ENCODE measurements around the gene CDC42EP5. TPM values are rescaled to one million over a fixed set of nuclear protein-coding genes. Genes with fewer than 3 reads are reported as not detected.

Gene CDC42EP5
- total RNA-seq (not detected), total RNA-seq (0 to 0.16 (median 0) reads per million in 172 experiments)
- polyA plus RNA-seq (2013, experiment 1 of 2) = not detected
- 0.84 TPM for polyA plus RNA-seq (2013, experiment 2 of 2)

- Mint-ChIP-seq H3K27me3 (peaks cover 57% of the 10 kb centered on the region), H3K36me3 (ENCODE audit: low read depth) (no peaks in the 10 kb centered on the region), H3K4me3 (peak within 1 kb of the TSS; percentile 57), H3K27ac (no peak within 1 kb of the TSS), H3K9me3 (no peaks in the 10 kb centered on the region), H3K4me1 (ENCODE audit: low read depth) (peaks cover 5% of the 10 kb centered on the region)
- DNase-seq (peak in 2 of 14 experiments; percentile 35 to 37), ATAC-seq (ENCODE audit: poor library complexity) (peak; percentile 55)
- ChIA-PET CTCF (no interaction called here), POLR2A (interaction anchor here (1.2 kb wide), 2 partner anchors 9 to 25 kb away, joined by 3 to 5 read pairs; partner anchors contain the start of genes LENG8 and LENG9)
- H3K36me3 ChIP-seq (ENCODE audit: insufficient read depth, low read length) = no peaks in the 10 kb centered on the region
- H3K27ac ChIP-seq (ENCODE audit: low read depth in 1 of 2, low read length in 2 of 2) = no peak within 1 kb of the TSS
- H3K27me3 ChIP-seq (ENCODE audit: control insufficient read depth in 1 of 2, insufficient read depth in 2 of 2, low read length in 2 of 2) = peaks cover 16 to 43% of the 10 kb centered on the region in 2 experiments
- intact Hi-C loops (cut with DNase I, micrococcal nuclease) = no loop called here
- TF ChIP-seq, protein P1, sequence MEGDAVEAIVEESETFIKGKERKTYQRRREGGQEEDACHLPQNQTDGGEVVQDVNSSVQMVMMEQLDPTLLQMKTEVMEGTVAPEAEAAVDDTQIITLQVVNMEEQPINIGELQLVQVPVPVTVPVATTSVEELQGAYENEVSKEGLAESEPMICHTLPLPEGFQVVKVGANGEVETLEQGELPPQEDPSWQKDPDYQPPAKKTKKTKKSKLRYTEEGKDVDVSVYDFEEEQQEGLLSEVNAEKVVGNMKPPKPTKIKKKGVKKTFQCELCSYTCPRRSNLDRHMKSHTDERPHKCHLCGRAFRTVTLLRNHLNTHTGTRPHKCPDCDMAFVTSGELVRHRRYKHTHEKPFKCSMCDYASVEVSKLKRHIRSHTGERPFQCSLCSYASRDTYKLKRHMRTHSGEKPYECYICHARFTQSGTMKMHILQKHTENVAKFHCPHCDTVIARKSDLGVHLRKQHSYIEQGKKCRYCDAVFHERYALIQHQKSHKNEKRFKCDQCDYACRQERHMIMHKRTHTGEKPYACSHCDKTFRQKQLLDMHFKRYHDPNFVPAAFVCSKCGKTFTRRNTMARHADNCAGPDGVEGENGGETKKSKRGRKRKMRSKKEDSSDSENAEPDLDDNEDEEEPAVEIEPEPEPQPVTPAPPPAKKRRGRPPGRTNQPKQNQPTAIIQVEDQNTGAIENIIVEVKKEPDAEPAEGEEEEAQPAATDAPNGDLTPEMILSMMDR (IDR thresholded peaks at IDR 0.05) = no peak
- no peak within 1 kb of the TSS for H3K4me3 ChIP-seq (ENCODE audit: low read length)
- H3K9me3 ChIP-seq (ENCODE audit: control insufficient read depth in 1 of 2, insufficient read depth in 1 of 2, low read length in 2 of 2) = peaks cover 0 to 8% of the 10 kb centered on the region in 2 experiments
- peaks cover 18% of the 10 kb centered on the region for H3K4me1 ChIP-seq (ENCODE audit: insufficient read depth, low read length)
Measured at GRCh38 chr19:54473071-54473891, at the start of gene CDC42EP5. CDC42EP5 (minus strand) TSS chr19:54473296; CDS start chr19:54465547, 7,749 bp downstream.

- H3K4me3 Mint-ChIP-seq = no peak overlapping the region
- intact Hi-C loops (cut with DNase I, micrococcal nuclease) = no loop called here
- POLR2A ChIA-PET = no interaction called here
- Histone ChIP-seq H3K4me3 (ENCODE audit: low read length) (no peak overlapping the region), H3K9me3 (ENCODE audit: control insufficient read depth in 1 of 2, insufficient read depth in 1 of 2, low read length in 2 of 2) (no peaks in the 10 kb centered on the region), H3K4me1 (ENCODE audit: insufficient read depth, low read length) (peaks cover 17% of the 10 kb centered on the region), H3K27ac (ENCODE audit: low read depth in 1 of 2, low read length in 2 of 2) (no peak overlapping the region), H3K27me3 (ENCODE audit: control insufficient read depth in 1 of 2, insufficient read depth in 2 of 2, low read length in 2 of 2) (peaks cover 2 to 6% of the 10 kb centered on the region in 2 experiments), H3K36me3 (ENCODE audit: insufficient read depth, low read length) (no peaks in the 10 kb centered on the region)
- peaks cover 49% of the 10 kb centered on the region for H3K4me1 Mint-ChIP-seq (ENCODE audit: low read depth)
- CTCF ChIA-PET = no interaction called here
- TF ChIP-seq, protein P1 (IDR thresholded peaks at IDR 0.05) = no peak
- H3K9me3 Mint-ChIP-seq = peaks cover 5% of the 10 kb centered on the region
- DNase-seq (no peak), ATAC-seq (ENCODE audit: poor library complexity) (no peak)
- H3K27me3 Mint-ChIP-seq = peaks cover 27% of the 10 kb centered on the region
- no peaks in the 10 kb centered on the region for H3K36me3 Mint-ChIP-seq (ENCODE audit: low read depth)
- H3K27ac Mint-ChIP-seq = no peak overlapping the region
Measured at GRCh38 chr19:54521860-54522513, 48.9 kb upstream of the CDC42EP5 start.

- DNase-seq = no peak
- Histone ChIP-seq H3K9me3 (ENCODE audit: control insufficient read depth in 1 of 2, insufficient read depth in 1 of 2, low read length in 2 of 2) (no peaks in the 10 kb centered on the region), H3K27me3 (ENCODE audit: control insufficient read depth in 1 of 2, insufficient read depth in 2 of 2, low read length in 2 of 2) (peaks cover 0 to 6% of the 10 kb centered on the region in 2 experiments), H3K4me1 (ENCODE audit: insufficient read depth, low read length) (peaks cover 17% of the 10 kb centered on the region), H3K4me3 (ENCODE audit: low read length) (no peak overlapping the region), H3K27ac (ENCODE audit: low read depth in 1 of 2, low read length in 2 of 2) (no peak overlapping the region), H3K36me3 (ENCODE audit: insufficient read depth, low read length) (no peaks in the 10 kb centered on the region)
- peaks cover 5% of the 10 kb centered on the region for H3K9me3 Mint-ChIP-seq
- CTCF ChIA-PET = no interaction called here
- H3K27me3 Mint-ChIP-seq = peaks cover 27% of the 10 kb centered on the region
- POLR2A ChIA-PET = no interaction called here
- TF ChIP-seq, protein P1 (IDR thresholded peaks at IDR 0.05) = no peak
- no peaks in the 10 kb centered on the region for H3K36me3 Mint-ChIP-seq (ENCODE audit: low read depth)
- ATAC-seq (ENCODE audit: poor library complexity) = no peak
- H3K4me3 Mint-ChIP-seq = peak overlapping the region; percentile 22
- peaks cover 49% of the 10 kb centered on the region for H3K4me1 Mint-ChIP-seq (ENCODE audit: low read depth)
- intact Hi-C loops (cut with DNase I, micrococcal nuclease) = no loop called here
- no peak overlapping the region for H3K27ac Mint-ChIP-seq
Measured at GRCh38 chr19:54521022-54521859, 48.1 kb upstream of the CDC42EP5 start.
